C4-2B (cell line): ENCODE measurements around the gene CHMP2A.

Experiments used
- ZFX ChIP-seq: fragments of 450-650 bp; IDR thresholded peaks from 2 replicates; pipeline ENCODE4 v1.6.1; 2017
- TF ChIP-seq, protein P1 (sequence below): fragments of 450-650 bp; conservative IDR thresholded peaks from 2 replicates; pipeline ENCODE4 v1.5.1; 2017; ENCODE audit warnings: mild to moderate bottlenecking

GRCh38 chr19:58560921-58561320, 6.0 kb upstream of the CHMP2A start:
- TF ChIP-seq, protein P1, sequence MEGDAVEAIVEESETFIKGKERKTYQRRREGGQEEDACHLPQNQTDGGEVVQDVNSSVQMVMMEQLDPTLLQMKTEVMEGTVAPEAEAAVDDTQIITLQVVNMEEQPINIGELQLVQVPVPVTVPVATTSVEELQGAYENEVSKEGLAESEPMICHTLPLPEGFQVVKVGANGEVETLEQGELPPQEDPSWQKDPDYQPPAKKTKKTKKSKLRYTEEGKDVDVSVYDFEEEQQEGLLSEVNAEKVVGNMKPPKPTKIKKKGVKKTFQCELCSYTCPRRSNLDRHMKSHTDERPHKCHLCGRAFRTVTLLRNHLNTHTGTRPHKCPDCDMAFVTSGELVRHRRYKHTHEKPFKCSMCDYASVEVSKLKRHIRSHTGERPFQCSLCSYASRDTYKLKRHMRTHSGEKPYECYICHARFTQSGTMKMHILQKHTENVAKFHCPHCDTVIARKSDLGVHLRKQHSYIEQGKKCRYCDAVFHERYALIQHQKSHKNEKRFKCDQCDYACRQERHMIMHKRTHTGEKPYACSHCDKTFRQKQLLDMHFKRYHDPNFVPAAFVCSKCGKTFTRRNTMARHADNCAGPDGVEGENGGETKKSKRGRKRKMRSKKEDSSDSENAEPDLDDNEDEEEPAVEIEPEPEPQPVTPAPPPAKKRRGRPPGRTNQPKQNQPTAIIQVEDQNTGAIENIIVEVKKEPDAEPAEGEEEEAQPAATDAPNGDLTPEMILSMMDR = no peak
- no peak for TF ChIP-seq ZFX
